GM18861 (cell line): ENCODE data around the gene MYL7.
"Not testable (repeated sequence)": the region's sequence is repeated elsewhere in the genome, so short reads cannot be mapped to it uniquely, and the experiment has no call there.

Source experiments
- ATAC-seq: cut with Tn5 transposase; IDR thresholded peaks from one replicate; pipeline ENCODE4 v1.9.1; 2021; ENCODE audit not compliant: unreplicated experiment

MYL7 gene

DNA sequence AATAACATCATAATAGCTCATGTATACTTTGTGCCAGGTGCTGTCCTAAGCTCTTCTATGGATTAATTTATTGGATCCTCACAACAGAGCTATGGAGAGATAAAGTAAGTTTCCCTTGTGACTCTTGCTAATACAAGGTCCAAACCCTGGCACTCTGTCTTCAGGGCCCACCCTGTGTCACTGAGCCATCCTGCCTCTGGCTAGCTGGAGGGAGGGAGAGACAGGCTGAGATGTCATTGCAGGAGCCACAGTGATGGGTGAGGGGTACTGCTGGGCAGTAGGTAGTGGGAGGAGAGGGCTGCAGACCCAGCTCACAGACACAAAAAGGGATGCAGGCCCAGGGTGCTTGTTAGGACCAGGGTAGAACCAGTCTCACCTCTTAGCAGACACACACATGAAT lies 31.2 kb upstream of the MYL7 start:
- ATAC-seq: no peak

DNA sequence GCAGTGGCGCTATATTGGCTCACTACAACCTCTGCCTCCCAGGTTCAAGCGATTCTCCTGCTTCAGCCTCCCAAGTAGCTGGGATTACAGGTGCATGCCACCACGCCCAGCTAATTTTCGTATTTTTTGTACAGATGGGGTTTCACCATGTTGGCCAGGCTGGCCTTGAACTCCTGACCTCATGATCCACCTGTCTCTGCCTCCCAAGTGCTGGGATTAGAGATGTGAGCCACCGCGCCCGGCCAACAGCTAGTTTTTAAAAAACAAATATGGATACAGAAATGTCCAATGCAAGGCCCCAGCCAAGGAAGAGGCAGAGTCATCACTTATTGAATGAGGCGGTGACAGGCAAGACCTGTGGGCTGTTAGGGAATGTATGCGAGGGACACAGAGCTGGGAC lies 30.8 kb upstream of the MYL7 start:
- not testable (repeated sequence) for ATAC-seq

DNA sequence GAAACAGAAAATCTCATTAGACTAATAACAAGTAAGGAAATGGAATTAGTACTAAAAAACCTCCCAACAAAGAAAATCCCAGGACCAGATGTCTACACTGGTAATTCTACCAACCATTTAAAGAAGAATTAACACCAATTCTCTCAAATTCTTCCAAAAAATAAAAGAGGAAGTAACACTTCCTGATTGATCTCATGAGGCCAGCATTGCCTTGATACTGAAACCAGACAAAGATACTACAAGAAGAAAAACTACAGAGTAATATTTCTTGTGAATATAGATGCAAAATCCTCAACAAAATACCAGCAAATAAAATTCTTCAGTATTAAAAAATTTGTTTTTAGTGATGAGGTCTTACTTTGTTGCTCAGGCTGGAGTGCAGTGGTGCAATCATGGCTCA lies 26.8 kb upstream of the MYL7 start:
- no peak for ATAC-seq

DNA sequence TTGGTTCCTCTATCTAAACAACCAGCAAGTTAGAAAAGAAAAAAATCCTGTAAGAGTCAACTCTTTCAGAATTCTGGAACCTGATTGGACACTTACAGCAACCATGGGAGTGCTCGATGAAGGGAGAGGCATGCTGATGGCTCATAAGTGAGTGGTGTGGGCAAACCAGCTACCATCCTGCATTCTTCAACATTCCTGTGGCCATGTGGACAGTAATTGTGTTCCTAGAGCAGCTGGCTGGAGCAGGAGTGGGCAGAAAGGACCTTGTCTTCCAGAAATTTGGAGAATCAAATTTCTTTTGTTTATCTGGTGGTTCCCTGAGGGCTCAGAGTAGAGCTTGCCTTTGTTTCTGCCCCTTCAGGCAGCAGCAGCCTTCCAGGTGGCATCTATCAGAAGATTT lies 22.5 kb upstream of the MYL7 start:
- no peak for ATAC-seq

DNA sequence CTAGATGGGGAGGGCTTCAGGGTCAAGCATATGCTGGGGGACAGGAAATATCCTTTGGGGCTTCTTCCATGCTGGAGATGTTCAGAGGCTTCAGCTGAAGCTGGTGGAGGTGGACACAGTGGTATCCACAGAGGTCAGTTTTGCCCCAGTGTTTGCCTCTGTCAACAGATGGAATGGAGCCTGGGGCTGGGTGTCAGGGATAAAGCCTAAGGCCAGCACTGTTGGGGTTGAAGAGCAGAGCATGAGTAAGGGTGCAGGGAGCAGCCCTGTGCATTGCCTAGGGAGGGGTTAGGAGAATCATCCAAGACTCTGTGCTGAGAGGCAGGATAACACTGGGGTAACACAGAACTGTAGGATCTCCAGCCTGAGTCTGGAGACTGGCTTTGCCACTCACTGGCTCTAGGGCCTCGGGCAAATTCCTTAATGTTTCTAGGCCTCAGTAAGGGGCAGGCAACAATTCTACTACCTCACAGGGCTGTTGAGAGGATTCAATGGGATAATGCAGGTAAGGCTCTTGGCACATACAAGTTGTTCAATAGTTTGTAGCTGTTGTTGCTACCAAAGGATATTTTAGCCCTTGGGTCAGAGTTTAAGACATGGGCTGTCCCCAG lies 21.8 kb upstream of the MYL7 start:
- no peak for ATAC-seq

DNA sequence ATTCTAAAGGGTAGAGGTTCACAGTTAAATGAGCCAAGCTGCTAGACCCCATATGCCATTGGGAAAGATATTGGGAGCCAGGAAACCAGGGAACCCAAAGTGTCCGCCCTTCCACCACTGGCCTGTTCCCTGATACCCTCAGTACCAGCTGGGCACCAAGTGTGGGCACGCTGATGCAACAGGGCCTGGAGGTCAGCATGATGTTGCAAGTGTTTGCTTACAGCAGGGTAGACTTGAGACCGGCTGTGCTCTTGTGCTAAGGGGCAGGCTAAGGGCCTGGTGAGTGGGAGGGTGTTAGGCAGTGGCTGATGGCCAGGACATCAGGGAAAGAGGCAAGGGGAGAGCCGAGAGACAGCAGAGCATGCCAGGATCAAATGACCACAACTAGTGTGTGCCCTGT lies 21.0 kb upstream of the MYL7 start:
- ATAC-seq: no peak

DNA sequence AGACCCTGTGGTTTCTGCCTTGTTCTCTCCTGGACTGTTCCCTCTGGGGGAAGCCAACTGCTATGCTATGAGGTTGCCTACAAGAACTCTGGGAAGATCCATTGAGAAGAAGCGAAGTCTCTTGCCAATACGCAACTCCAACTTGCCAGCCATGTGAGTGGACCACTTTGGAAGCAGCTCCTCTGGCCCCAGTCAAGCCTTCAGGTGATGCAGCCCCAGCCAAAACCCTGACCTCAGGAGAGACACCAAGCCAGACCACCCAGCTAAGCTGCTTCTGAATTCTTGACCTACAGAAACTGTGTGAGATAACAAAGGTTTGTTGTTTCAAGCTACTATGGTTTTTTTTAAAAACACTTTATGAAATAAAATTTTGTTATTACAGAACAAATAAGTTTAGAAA lies 20.2 kb upstream of the MYL7 start:
- ATAC-seq: no peak

DNA sequence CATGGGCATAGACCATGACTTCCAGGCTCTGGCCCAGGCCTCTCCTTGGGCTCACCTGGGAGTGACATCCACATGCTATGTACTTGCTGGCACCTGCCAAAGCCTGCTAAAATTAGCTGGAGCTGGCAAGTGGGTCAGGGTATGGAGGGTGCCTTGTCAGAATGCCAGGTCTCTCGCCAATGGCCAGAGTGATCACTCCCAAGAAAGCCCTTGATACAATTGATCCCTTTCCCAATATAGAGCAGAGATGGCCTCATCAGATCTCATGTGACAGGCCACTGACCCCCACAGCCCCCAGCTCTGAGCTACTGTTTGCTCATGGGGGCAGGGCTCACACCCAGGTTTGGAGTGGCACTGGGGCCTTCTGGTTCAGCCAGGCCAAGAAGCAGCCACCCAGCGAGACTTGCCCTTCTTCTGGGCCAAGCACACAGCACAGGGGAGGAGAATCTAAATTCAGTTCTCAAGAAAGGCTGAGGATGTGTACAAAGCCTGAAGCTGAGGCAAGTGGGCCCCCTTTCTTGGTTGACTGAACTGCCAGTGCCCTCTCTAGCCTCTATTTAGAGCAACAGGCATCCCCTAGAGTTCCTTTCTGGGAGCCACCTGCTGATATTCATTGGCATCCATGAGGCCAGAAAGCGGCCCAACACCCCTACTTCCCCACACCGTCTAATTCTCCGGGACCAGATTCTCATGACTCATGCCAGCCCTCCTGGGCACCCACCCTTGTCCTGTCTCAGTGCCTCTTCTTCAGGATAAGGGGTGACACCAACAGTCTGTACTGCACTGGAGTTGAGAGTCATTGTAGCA lies 18.9 kb upstream of the MYL7 start:
- ATAC-seq: no peak

DNA sequence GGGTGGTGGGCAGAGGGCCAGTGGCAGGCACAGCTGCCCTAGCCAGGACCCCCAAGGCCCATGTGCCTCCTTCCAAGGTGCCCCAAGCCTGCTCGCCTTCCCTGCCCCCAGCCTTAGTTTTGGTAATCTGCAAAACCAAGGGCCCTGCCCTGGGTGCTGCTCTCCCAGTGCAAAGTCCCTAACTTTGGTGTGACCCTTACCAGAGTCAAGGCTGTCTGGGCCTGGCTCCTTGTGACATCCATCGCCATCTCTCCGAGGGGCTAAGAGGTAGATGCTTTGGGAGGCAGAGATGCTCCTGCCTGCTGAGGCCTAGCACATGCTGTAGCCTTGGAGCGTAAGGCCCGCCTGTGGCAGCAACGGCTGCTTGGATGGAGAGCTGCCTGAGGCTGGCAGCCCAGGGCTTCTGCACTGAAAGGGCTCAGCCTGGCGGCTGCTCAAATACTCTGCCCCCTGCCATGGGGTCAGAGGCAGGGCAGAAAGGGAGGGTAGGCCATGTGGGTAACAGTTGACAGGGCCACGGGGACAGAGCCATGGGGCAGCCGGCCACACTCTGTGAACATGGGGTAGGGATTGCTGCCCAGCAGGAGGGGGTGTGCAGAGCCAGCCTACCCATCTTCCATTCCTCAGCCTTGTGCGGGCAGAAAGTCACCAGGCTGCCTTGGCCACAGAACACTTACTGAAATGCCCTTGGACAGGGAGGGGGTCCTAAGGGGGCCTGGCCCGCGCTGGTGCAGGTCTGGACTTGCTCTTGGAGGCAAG lies 17.9 kb upstream of the MYL7 start:
- no peak for ATAC-seq

DNA sequence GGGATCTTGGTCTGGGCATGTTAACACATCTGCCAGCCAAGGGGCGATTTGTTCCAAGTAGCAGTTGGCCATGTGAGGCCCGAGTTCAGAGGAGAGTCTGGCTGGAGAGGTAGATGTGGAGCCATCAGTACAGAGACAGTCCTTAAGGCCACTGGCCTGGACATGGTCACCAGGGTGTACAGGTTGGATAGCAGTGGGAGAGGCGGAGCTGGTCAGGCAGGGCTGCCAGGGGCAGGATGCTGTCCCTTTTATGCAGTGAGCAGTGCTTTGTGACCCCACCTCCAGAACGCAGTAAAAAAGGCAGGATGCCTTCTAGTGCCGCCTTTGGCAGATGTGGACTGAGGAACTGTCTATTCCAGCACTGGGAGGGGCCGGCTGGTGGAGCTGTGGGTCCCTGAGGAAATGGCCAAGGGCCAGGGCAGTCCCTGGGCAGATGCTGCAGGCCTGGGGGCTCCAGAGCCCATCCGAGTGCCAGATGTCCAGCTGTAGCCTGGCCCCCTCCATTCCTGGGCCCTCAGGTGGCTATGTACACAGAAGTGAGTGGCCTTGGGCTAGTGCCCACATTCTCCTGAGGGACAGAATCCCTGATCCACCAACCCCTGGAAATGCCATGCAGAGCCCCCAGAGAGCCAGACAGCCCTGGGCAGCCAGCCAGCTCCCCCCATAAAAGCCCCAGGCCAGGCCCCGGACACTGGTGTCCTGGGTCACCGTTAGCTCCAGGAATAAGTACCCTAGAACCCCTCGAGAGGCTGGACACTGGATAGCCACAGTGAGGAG lies 17.2 kb upstream of the MYL7 start:
- ATAC-seq: no peak

DNA sequence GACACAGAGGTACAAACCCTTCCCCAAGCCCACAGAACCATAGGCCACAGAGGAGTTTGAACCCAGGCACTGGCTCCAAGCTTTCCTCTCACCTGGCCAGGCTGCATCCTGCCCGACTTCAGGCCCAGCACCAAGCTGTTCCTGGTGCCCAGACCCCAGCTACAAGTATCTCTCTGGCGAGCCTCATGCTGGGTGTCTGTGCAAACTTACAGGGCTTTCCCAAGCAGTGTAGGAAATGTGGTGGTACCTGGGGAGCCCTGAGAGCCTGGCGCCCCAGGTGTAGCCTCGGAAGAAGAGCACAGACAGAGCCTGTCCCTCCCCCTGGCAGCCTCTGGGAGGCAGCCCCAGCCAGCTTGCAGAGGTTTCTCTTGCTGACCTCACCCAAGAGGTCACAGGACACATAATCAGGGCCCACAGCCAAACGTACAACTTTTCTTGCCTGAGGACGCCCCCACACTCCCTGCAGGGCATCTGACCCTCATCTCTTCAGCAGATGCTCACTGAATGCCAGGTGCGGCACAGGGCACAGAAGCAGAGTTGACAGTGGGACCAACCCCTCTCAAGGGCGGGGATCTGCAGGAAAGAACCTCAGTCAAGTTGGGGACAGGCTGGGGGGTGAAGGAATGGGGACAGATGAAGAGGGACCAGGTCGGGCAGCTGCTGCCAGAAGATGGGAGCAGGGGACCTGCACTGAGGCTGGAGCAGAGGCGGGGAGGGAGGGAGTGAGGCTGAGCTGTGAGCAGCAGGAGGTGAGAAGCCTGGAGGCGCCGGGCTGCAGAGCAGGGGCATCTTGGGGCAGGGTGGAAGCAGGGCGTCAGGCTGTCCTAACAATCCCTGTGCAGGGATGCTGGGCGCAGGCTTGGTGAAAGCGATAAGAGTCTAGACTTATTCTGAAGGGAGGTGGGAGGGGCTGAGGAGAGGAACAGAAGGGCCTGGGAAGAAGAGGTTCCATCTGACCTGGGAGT lies 16.3 kb upstream of the MYL7 start:
- no peak for ATAC-seq

DNA sequence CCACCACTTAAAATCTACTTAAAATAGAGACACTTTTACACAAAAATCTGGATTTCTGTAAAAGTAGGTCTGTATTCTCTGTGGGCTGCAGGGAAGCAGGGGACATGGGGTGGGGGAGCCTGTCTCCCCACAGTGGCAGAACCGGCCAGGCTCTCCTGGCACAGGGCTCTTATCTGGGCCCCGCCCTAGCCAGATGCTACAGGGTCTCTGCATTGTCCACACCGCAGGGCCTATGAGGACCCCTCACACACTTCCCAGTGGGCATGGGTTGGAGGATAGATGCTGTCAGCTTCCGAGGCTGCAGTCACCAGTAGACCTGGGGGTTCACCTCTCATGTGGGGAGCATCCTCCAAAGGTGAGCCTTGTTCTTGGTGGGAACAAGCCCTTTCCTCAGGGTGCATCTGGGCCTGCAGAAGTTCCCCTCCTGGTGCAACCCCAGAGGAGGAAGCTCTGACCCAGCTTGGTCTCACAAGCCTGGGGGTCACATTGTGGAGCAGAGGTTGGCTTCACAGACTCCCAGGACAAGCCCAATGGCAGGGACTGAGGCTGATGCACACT lies 15.4 kb upstream of the MYL7 start:
- ATAC-seq: no peak

DNA sequence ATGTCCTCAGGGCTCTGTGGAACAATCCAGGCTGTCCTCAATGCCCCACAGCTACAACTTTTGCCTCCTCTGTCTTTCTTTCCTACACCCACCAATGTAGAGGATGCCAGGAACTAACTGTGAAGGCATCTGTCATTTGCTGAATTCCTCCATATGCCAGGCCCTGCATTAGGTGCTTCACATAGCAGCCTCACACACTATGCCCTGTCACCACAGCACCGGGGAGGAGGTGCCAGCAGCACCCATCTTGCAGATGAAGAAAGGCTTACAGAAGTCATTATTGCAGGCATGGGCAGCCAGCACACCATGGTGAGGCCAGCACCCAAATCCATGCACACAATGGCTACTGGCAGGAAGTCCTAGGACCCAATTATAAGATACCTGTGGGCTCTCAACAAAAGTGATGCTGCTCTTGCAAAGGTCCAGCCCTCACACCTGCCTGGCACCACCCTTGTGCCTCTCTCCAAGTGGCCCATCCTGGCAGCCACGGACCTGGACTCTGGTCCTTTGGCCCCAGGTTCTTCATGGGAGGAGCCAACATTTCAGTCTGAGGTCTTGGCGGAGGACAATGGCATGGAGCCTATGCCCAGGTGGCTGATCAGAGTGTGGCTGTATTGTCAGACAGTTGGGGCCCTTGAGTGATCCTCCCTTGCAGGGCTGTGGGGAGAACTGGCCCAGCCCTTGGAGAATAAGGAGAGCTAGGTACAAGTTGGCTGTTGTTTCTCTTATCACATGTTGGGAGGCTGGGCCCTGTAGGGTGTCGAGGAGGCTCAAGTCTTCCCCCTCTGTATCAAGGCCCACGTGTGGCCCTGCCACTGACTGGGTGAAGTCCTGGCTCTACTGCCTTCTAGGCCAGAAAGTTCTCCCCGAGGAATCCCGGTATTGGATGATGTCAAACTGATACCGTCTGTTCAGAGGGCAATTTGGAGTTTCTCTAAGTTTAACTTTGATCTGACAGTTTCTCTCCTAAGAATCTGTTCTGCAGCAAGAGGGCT lies 14.4 kb upstream of the MYL7 start:
- ATAC-seq: no peak

DNA sequence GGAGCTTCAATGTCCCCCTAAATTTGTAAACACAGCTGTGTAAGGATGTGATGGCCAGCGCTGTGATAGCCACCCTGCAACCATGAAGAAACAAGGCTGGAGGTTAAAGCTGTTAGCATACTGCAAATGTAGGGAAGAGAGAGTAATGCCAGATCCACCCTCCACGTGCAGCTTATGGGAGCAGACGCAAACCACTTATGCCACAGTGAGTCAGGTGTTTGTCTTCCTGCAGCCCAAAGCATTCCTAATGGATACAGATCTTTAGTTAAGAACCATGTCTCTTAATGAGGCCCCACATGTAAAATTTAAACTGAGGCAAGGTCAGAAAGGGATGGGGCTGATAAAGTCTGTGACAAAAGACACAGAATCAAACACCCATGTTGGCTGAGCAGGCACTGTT lies 13.6 kb upstream of the MYL7 start:
- ATAC-seq: no peak

DNA sequence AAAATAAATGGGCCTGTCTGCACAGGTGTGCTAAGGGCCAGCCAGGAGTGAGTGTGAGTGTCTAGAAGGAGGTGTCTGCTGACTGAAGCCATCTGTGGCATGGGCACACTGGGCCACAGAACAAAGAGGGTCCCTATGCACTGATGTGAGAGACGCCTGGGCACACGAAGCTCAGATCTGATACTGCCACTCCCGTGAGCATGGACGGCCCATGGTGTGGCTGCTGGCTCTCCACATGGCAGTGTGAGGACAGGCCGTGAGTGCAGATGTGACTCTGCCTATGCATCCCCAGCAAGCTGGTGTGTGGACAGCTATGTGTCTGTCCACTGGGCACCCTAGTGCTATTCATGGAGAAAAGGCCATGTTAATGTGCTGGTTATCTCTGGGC lies 12.8 kb upstream of the MYL7 start:
- ATAC-seq: no peak

DNA sequence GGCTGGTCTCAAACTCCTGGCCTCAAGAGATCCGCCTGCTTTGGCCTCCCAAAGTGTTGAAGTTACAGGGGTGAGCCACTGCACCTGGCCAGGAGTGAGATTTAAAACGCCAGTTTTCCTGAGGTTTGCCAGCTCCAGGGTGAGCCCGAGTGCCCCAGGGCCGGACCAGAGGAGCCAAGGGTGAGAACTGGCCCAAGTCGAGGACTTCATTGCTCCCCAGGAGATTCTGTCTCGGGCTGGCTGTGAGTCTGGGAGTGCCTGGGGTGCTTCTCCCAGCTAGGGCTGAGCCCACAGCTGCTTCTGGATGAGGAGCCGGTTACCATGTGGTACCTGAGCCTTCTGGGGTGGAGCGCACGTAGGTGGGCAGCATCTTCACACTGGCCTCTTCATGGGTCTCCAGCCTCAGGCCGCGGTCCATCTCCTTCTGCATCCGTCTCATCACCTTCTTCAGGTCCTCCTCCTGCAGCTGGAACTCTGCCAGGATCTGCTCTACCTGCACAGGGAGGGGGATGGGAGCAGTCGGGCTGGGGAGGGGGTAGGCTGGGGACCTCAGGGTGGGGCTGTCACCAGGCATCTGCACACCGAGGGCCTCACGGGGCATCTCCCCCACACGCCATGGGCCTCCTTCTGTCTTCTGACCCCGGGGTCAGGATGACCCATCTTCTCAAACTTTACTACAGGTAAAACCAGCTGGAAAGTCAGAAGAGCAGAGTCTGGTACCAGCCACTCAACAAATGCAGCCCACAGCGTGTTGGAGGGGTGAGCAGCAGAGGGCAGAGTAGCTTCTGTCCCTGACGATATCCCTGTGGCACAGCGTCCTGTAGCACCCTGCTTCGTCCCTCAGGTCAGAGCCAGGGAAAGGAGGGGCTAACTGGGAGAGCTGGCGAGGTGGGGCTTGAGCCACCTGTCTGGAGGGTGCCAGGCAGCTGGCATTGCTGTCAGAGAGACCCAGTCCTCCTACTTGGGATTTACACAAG lies 12.1 kb upstream of the MYL7 start:
- no peak for ATAC-seq

DNA sequence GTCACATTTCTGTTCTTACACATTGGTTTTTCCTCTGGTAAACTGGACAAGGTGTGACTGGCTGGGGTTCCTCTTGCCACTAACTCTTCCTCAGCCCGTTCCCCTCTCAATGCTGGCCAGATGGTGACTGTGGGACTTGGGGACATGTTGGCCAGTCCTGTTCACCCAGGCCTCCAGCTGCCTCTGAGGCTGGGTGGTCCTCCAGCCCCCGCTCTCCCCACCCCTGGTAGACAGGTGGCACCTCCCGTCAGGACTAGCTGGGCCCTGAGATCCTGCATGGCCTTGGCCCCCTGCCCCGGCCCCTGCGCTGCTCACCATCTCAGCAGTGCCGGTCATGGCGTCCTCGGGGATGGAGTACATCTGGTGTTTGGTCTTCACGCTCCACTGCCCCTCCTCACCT lies 10.8 kb upstream of the MYL7 start:
- no peak for ATAC-seq
